ENCODE results near the gene BDNF.

Gene BDNF

GRCh38 chr11:27625347-27625912 lies 74.8 kb downstream of the BDNF start:
- no peak for DNase-seq

- DNase-seq: no peak
Measured at GRCh38 chr11:27623945-27624523, 76.2 kb downstream of the BDNF start.

- no peak for DNase-seq
Measured at GRCh38 chr11:27622541-27623300, 77.5 kb downstream of the BDNF start.

GRCh38 chr11:27621405-27622161 lies 78.7 kb downstream of the BDNF start:
- no peak for DNase-seq

GRCh38 chr11:27619763-27620335 lies 80.4 kb downstream of the BDNF start:
- DNase-seq: no peak

- DNase-seq: no peak
Measured at GRCh38 chr11:27619039-27619574, 81.1 kb downstream of the BDNF start.

- DNase-seq: no peak
Measured at GRCh38 chr11:27618281-27618915, 81.9 kb downstream of the BDNF start.

GRCh38 chr11:27616711-27617110 lies 83.5 kb downstream of the BDNF start:
- DNase-seq: no peak

- DNase-seq: no peak
Measured at GRCh38 chr11:27615833-27616232, 84.4 kb downstream of the BDNF start.

- no peak for DNase-seq
Measured at GRCh38 chr11:27614092-27614491, 86.2 kb downstream of the BDNF start.

- DNase-seq: no peak
Measured at GRCh38 chr11:27612932-27613880, 87.0 kb downstream of the BDNF start.

- DNase-seq: no peak
Measured at GRCh38 chr11:27611947-27612455, 88.3 kb downstream of the BDNF start.

- DNase-seq: no peak
Measured at GRCh38 chr11:27611390-27611789, 88.9 kb downstream of the BDNF start.

- DNase-seq: no peak
Measured at GRCh38 chr11:27610946-27611345, 89.3 kb downstream of the BDNF start.

- DNase-seq: no peak
Measured at GRCh38 chr11:27610280-27610679, 90.0 kb downstream of the BDNF start.

GRCh38 chr11:27608951-27609350 lies 91.3 kb downstream of the BDNF start:
- DNase-seq: no peak

- no peak for DNase-seq
Measured at GRCh38 chr11:27605422-27605821, 94.8 kb downstream of the BDNF start.

Measured in NCI-H187 treated with DMSO at 0.1 percent for 48 hours (cell line).